GM21723 (cell line): ENCODE measurements around the gene PXMP4.
A peak's percentile ranks its signal among the peaks of the same experiment; 100 is the strongest.

Source experiments
- ATAC-seq: cut with Tn5 transposase; IDR thresholded peaks from one replicate; pipeline ENCODE4 v1.9.1; 2021; ENCODE audit warnings: mild to moderate bottlenecking, moderate library complexity; ENCODE audit not compliant: unreplicated experiment

The PXMP4 gene

GRCh38 chr20:33656783-33657703 is 63.1 kb downstream of the PXMP4 start:
- ATAC-seq, result no peak

- ATAC-seq, result no peak
Observed at GRCh38 chr20:33656010-33656782, 63.9 kb downstream of the PXMP4 start.

GRCh38 chr20:33655164-33655563 is 64.9 kb downstream of the PXMP4 start:
- ATAC-seq, result no peak

GRCh38 chr20:33654680-33655161 is 65.4 kb downstream of the PXMP4 start:
- no peak for ATAC-seq

GRCh38 chr20:33653900-33654596 is 66.1 kb downstream of the PXMP4 start:
- ATAC-seq, result no peak

- peak; percentile 44 for ATAC-seq
Observed at GRCh38 chr20:33653218-33653899, 66.8 kb downstream of the PXMP4 start.
